AG04449 (cell line): ENCODE measurements around the gene LRRC75B.

Source experiments
- CTCF ChIA-PET: fragments of 350-600 bp; formaldehyde crosslinking; extraction: SDS; loops from one replicate; lab custom pipeline; 2021; ENCODE audit warnings: antibody characterized with exemption; lab: Yijun Ruan, JAX
- POLR2A ChIA-PET: fragments of 400-600, 350-600 bp; formaldehyde crosslinking; extraction: SDS; loops from one replicate; lab custom pipeline; 2020; ENCODE audit warnings: antibody characterized with exemption, inconsistent platforms; lab: Yijun Ruan, JAX
- DNase-seq: peaks from one replicate; pipeline ENCODE4 v3.0.0-alpha.2; 2010; ENCODE audit warnings: low read depth, low spot score
- H3K4me3 ChIP-seq: 2 replicates; pipeline ENCODE4 v1.5.1; 2011; ENCODE audit warnings: low read depth, mild to moderate bottlenecking, control low read depth, low read length
- TF ChIP-seq, protein P1 (sequence below): IDR thresholded peaks from one replicate; pipeline ENCODE4 v1.5.1; 2011; ENCODE audit warnings: mild to moderate bottlenecking, moderate library complexity, low read length, control low read depth, inconsistent platforms; ENCODE audit not compliant: insufficient read depth; ENCODE audit errors: missing control alignments

Gene LRRC75B

DNA sequence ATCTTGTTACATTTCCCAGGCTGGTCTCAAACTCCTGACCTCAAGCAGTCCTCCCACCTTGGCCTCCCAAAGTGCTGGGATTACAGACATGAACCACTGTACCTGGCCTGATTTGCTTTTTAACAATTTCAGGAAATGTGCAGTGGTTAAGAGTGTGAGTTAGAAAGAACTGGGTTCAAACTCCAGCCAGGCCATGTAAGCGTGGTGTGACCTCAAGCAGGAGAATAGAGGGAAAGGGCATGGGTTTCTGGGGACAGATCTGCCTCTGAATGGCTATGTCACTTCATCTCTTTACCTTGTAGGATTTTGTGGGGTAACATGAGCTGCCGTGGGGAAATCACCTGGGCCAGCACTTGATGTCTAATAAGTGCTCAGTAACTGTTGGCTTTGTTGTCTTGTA lies 27.8 kb downstream of the LRRC75B start:
- CTCF ChIA-PET: interaction anchor here (1.0 to 1.5 kb wide), 4 partner anchors 9 to 40 kb away, joined by 3 to 4 read pairs (median 3); partner anchors contain the start of genes GUCD1 and SNRPD3
- TF ChIP-seq, protein P1, sequence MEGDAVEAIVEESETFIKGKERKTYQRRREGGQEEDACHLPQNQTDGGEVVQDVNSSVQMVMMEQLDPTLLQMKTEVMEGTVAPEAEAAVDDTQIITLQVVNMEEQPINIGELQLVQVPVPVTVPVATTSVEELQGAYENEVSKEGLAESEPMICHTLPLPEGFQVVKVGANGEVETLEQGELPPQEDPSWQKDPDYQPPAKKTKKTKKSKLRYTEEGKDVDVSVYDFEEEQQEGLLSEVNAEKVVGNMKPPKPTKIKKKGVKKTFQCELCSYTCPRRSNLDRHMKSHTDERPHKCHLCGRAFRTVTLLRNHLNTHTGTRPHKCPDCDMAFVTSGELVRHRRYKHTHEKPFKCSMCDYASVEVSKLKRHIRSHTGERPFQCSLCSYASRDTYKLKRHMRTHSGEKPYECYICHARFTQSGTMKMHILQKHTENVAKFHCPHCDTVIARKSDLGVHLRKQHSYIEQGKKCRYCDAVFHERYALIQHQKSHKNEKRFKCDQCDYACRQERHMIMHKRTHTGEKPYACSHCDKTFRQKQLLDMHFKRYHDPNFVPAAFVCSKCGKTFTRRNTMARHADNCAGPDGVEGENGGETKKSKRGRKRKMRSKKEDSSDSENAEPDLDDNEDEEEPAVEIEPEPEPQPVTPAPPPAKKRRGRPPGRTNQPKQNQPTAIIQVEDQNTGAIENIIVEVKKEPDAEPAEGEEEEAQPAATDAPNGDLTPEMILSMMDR: no peak
- H3K4me3 ChIP-seq: no peak overlapping the region
- POLR2A ChIA-PET: no interaction called here
- no peak for DNase-seq

DNA sequence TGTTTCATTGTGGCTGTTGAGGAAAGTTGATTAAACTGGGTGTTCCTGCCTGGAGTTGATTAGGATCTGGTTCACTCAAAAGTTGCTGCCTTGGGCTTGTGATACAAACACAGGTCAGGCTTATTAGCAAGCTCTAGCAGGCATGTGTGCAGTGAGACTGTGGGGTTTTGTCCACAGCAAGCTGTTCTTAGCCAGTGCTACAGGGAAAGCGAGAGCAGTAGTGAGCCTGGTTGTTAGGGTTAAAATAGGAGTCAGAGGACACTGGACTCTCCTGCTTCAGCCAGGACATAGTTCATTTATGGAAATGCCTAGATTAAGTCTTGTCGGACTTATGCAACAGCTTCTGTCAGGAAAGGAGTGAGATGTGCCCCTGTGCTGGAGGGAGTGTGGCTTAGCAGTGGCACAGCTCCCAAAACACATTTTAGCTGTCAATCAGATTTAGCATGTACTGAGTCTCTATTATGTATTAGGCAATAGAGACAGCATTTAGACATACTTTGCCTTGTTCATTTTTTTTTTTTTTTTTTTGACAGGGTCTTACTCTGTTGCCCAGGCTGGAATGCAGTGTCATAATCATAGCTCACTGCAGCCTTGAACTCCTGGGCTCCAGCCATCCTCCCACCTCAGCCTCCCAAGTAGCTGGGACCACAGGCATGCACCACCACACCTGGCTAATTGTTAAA lies 28.4 kb downstream of the LRRC75B start:
- DNase-seq: no peak
- ChIA-PET CTCF (interaction anchor here (1.0 to 1.5 kb wide), 4 partner anchors 8 to 39 kb away, joined by 3 to 4 read pairs (median 3); partner anchors contain the start of genes GUCD1 and SNRPD3), POLR2A (no interaction called here)
- TF ChIP-seq, protein P1: no peak
- H3K4me3 ChIP-seq: no peak overlapping the region

DNA sequence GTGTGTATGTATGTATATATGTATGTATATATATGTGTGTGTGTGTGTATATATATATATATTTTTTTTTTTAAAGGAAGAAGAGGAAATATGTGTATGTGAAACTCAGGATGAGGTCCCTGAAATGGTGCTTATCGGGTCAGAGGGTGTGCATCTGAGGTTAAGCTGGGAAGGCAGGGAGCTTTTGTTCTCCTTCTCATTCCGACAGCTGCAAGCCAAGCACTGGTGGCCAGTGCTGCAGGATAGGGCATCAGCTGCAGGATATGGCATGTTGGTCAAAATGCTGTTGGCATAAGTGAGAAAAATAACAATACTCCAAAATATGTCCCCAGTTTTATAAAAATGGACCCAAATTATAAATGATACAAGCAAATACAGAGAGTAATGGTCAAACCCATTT lies 29.6 kb downstream of the LRRC75B start:
- H3K4me3 ChIP-seq: no peak overlapping the region
- POLR2A ChIA-PET: no interaction called here
- CTCF ChIA-PET: interaction anchor here (1.0 kb wide), 1 partner anchor 10 kb away, joined by 4 read pairs; no protein-coding TSS in a partner anchor
- TF ChIP-seq, protein P1: no peak
- DNase-seq: no peak

DNA sequence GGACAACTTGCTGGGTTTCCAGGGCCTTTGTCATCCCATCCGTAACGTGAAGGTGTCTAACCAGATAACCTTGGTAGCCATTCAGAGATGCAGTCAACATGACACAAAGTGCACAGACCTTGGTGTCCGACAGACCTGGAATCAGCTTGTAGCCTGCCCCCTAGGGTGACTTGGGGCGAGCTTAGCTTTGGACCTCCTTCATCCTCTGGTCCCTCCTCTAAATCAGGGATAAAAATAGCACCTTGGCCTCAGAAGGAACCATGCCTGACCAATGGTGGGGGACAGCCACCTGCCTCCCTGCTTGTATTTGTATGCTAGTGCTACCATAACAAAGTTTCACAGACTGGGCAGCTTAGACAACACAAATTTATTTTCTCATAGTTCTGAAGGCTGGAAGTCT lies 33.4 kb downstream of the LRRC75B start:
- CTCF ChIA-PET: no interaction called here
- POLR2A ChIA-PET: no interaction called here
- H3K4me3 ChIP-seq: no peak overlapping the region

DNA sequence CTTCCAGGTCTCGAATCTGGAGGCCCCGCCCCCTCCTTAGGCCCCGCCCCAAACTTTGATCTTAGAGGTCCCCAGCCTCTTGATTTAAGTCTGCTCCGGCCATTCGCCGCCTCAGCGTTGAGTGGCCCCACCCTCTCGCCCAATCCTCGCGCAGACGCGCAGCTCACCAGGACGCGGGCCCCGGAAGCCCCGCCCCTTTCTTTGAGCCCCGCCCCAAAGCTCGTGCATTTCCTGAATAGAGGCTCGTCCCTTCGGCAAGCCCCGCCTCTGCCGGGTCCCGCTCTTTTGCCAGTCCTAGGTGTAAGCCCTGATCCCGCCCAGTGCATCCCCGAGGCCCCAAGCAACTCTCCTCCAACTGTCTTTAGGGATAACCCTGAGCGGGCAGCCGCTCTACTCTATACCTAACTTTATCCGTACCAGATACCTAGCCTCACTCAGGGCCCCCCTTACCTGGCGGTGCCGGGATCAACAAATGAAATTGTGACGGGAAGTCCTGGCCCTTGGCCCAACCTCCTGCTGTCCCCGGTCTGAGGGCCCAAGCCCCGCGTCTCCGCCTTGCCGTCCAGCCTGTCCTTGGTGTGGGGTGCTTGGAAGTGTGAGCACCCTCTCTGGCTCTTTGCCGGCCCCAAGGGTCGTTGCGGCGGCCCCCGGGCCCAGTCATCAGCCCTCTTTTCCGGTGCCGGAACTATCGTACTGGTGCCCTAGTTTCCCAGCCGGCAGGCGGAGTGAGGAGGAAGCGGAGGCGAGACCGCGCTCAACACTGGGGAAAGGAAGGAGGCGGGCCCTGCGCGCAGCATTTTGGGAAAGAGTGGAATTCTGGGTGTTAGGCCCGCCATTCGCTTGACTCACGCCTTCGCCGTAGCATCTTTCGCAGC lies 37.5 kb downstream of the LRRC75B start, which contains the start of gene SNRPD3:
Gene SNRPD3 (plus strand): TSS at position 835 of the 875 bp plus-strand sequence. CDS start 1,676 bp downstream, outside the sequence.
- TF ChIP-seq, protein P1: no peak
- peak; percentile 92 for DNase-seq
- H3K4me3 ChIP-seq: peak within 1 kb of the TSS; percentile 98
- ChIA-PET CTCF (interaction anchor here (0.8 to 1.3 kb wide), 2 partner anchors 9 to 10 kb away, joined by 3 to 4 read pairs; no protein-coding TSS in a partner anchor), POLR2A (interaction anchor here (0.6 to 1.3 kb wide), 3 partner anchors 11 to 145 kb away, joined by 3 to 8 read pairs (median 3); no protein-coding TSS in a partner anchor)

More for the DNA sequence above, 33.4 kb downstream of the LRRC75B start:
- TF ChIP-seq, protein P1: no peak
- DNase-seq: no peak
